NCI-H187 (cell line): Measurements from ENCODE around the gene PRKN.

Experiments used
- DNase-seq, 2 experiments: peaks; one replicate each; lab custom pipeline; 2025; lab: John Stamatoyannopoulos, UW

PRKN gene

DNA sequence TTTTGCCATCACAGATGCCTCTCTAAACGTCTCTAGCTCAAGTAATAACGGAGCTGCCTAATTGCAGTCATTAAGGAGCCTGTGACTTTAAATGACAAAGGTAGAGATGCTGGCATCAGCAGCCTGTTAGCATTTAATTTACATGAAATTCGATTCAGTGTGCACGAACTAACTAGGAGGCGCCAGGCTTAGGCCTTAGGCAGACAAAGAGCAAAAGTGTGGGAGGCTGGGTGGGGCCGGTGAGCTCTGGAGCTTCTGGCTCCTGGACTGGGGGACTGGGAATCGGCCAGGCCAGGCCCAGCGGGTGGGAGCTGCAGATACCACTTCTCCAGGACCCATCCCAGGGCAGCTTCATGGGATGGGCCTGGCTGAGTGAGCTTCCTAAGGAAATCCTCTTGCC, 1283.7 kb downstream of the PRKN start:
- no peak for DNase-seq

GRCh38 chr6:161442420-161442819, 1285.1 kb downstream of the PRKN start:
- no peak for DNase-seq

GRCh38 chr6:161440299-161440698, 1287.3 kb downstream of the PRKN start:
- DNase-seq = no peak

DNA sequence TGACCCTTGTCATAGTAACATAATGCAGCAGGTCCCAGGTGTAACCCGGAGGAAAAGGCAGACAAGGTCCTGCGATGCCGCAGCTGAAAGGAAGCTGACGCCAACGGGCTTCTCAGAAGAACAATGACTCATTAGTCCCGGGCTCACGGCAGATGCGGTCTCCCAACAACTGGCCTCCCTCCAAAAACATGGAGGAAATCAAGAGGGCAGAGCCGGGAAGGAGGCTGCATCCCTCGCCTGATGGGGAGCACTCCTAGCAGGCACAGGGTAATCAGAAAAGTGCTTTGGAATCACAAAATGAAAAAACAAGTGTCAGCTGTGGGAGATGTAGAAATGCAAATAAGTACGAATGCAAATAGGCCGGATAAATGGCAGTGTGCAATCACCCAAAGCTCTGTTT, 1288.5 kb downstream of the PRKN start:
- no peak for DNase-seq

DNA sequence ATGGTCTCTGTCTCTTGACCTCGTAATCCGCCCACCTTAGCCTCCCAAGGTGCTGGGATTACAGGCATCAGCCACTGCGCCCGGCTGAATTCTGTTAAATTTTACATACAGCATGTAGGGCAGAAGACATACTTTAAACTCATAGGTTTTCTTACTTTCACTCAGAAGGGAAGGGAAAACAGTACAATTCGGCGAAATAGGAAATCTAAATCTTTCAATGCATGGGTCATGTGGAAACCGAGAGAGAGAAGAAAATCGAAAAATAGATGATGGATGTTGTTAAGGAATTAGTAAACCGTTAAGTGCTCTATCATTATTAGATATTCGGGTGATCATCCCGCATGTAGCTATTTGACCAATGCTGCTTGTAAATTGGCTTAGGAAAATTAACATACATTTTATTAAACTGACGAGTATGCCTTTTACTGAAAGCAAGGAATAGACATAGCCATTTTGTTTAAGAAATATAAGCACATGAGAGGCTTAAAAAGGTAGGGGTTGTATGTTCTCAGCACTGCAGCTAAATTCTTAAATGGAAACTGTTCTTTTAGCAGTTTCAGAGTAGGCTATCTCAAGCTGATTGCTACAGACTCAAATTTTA, 1289.0 kb downstream of the PRKN start:
- DNase-seq = no peak

- no peak for DNase-seq
Measured at GRCh38 chr6:161437851-161438250, 1289.7 kb downstream of the PRKN start.

- DNase-seq = no peak
Measured at GRCh38 chr6:161436106-161436876, 1291.3 kb downstream of the PRKN start.

DNA sequence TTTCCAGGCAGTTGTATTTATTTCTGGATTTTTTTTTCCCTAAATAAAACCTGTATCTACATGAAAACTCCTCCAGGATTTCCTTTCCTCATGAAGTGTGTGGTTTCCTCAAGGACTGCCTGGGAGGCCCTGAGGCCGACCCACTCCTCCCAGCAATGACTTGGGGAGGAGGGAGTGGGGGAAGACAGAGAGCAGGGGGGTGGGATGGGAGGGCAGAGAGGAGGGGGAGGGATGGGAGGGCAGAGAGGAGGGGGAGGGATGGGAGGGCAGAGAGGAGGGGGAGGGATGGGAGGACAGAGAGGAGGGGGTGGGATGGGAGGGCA, 1291.9 kb downstream of the PRKN start:
- DNase-seq = no peak

DNA sequence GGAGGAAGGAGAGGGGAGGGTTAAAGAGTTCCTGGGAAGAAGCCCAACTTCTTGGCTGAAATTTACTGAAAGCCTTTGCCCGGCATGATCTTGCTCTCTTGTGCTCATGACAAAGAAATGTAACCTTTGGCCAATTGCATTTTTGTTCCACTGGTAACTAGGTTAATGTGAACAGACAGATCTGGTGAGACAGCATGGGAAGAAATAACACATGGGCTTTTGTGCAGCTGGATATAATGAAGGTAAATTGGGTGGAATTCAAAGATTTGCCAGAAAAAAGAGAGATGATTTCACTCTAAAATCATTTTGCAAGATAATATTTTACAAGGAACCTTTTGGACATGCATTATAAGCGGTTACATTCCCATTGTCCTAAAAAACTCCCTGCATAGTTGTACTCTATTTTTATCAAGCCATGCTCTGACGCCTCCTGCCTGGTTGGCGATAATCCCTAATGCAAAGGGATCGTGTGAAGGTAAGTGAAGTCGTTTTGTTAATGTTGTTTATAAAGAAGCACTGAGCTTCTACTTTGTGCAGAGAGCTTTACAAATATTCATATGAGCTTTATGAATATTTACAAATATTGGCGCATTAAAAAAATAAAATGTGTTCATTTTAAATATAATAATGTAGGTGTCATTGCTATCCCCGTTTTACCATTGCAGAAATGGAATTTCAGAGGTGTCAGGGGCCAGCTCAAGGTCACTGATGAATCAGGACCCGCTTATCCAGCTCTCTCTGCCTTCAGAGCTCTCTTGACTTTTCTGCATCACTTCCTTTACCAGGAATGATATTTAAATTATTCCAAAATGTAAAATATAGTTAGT, 1292.4 kb downstream of the PRKN start:
- no peak for DNase-seq

- no peak for DNase-seq
Measured at GRCh38 chr6:161434350-161434749, 1293.2 kb downstream of the PRKN start.

DNA sequence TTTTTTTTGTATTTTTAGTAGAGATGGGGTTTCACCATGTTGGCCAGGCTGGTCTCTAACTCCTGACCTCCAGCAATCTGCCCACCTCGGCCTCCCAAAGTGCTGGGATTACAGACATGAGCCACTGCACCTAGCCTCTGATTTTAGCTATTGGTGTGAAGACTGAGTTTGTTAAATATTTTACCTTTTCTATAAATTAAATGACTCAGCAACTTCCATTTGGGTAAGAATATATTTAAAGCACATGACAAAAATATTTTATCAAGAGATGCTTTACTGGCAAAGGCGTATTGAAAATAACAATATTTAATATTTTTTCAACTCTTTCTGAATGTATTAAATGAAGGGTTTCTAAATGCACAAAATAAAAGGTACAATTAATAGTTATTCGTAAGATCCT, 1295.0 kb downstream of the PRKN start:
- no peak for DNase-seq

DNA sequence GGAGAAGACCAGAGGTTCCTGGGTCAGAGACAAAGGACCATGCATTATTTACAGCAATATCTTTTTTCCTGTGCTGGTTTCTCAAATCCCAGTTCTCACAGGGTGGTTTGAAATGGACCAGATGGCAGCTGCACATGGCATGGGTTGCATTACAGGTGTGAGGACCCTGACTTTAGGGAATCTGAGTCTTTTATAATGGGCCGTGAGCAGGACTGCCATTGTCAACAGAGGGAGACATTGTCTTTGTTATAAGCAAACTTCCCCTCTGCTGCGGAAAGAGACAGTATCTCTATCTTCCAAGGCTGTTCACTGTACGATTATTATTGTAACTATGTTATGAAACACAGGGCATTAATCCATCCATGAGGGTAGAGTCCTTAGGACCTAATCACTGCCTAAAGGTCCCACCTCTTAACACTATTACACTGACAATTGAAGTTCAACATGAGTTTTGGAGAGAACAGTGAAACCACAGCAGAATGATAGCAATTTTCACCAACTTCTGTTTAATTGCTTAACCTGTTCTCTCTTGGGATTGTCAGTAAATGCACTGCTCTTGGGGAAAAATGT, 1297.6 kb downstream of the PRKN start:
- DNase-seq = no peak

GRCh38 chr6:161424421-161424820, 1303.1 kb downstream of the PRKN start:
- no peak for DNase-seq

GRCh38 chr6:161422710-161423680, 1304.6 kb downstream of the PRKN start:
- no peak for DNase-seq

DNA sequence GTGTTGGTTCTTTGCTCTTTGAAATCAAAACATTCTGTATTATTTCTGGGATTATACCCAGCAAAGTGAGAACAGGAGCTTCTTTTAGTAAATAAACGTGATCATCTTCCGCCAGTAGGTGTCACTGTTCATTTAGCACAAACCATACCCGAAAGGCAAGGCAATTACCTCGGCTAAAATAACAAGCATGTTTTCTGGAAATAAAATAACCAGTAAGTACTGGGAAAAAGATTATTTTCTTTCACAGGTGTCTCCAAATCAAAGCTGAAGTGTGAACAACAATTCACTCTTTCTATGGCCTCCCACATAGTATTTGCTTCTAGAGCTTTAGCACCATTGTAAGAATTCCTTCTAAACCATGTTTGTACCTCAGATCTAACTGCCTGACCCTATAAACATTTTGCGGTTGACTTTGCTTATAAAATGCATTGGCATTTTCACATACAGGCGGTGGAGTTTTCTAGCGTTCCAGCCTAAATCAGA, 1309.1 kb downstream of the PRKN start:
- no peak for DNase-seq

GRCh38 chr6:161417717-161418462, 1309.7 kb downstream of the PRKN start:
- DNase-seq = no peak

GRCh38 chr6:161415302-161415855, 1312.2 kb downstream of the PRKN start:
- DNase-seq = no peak

GRCh38 chr6:161414707-161415106, 1312.9 kb downstream of the PRKN start:
- DNase-seq = no peak

DNA sequence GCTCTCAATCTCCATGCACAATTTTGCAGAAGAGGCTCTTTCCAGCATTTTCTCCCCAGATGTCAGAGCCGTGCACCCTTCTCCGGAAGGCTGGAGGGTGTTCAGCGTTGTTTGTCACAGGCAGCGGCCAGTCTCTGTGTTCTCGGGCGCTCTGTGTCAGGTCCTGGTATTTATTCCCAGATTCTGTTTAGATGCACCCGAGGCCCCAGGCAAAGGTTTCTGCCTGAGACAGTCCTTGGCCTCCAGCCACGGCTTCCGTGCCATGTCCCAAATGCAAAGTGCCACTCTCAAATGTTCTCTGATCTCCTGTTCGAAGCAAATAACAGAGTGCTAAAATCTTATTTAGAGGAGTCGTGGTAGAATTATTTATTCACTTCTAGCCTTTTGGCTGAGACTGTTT, 1313.4 kb downstream of the PRKN start:
- DNase-seq = no peak

DNA sequence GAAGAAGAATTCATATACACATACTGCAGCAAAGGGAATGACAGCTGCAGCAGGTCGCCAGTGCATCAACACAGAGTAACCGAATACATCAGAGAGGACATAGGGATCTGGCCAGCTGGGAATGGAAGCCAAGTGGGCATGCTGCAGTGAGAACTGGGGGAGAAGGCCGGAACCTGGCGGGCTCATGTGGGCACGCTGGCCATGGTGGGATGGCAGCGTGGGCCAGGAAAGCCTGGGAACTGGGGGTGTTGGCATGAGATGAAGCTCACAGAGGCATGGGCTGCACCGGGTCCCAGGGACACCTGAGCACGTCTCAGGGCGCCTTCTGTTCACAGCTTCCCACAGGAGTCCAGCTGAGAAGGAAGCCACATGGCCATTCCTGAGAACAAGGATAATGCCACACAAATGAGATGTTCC, 1314.2 kb downstream of the PRKN start:
- no peak for DNase-seq
